ENCODE measurements around the gene VAV2. TPM values are rescaled to one million over a fixed set of nuclear protein-coding genes. Genes with fewer than 3 reads are reported as not detected.
"Not testable (repeated sequence)": the region's sequence is repeated elsewhere in the genome, so short reads cannot be mapped to it uniquely, and the experiment has no call there.

Gene VAV2
- total RNA-seq, 2 experiments from 2014 or later: 5.1 to 5.5 TPM

GRCh38 chr9:133758228-133758627 lies 233.9 kb downstream of the VAV2 start:
- H3K27me3 Mint-ChIP-seq: peaks cover 10% of the 10 kb centered on the region
- H3K9me3 Mint-ChIP-seq (ENCODE audit: low read depth): no peaks in the 10 kb centered on the region
- CTCF ChIA-PET: no interaction called here
- H3K36me3 Mint-ChIP-seq: no peaks in the 10 kb centered on the region
- no peak overlapping the region for H3K4me3 Mint-ChIP-seq
- DNase-seq: peak; percentile 22
- no peak for ATAC-seq
- no peak overlapping the region for H3K27ac Mint-ChIP-seq
- H3K4me1 Mint-ChIP-seq: no peaks in the 10 kb centered on the region

GRCh38 chr9:133754688-133755227 lies 237.4 kb downstream of the VAV2 start:
- CTCF ChIA-PET: interaction anchor here (1.4 kb wide), 1 partner anchor 12 kb away, joined by 5 read pairs; no protein-coding TSS in a partner anchor
- H3K4me1 Mint-ChIP-seq: peaks cover 4% of the 10 kb centered on the region
- ATAC-seq (no peak), DNase-seq (no peak)
- peaks cover 30% of the 10 kb centered on the region for H3K27me3 Mint-ChIP-seq
- no peaks in the 10 kb centered on the region for H3K9me3 Mint-ChIP-seq (ENCODE audit: low read depth)
- H3K36me3 Mint-ChIP-seq: no peaks in the 10 kb centered on the region
- no peak overlapping the region for H3K27ac Mint-ChIP-seq
- H3K4me3 Mint-ChIP-seq: no peak overlapping the region

- Mint-ChIP-seq H3K4me1 (peaks cover 4% of the 10 kb centered on the region), H3K27ac (no peak overlapping the region), H3K36me3 (no peaks in the 10 kb centered on the region), H3K4me3 (no peak overlapping the region), H3K27me3 (peaks cover 35% of the 10 kb centered on the region), H3K9me3 (ENCODE audit: low read depth) (no peaks in the 10 kb centered on the region)
- CTCF ChIA-PET: interaction anchor here (1.4 kb wide), 1 partner anchor 12 kb away, joined by 5 read pairs; no protein-coding TSS in a partner anchor
- DNase-seq (no peak), ATAC-seq (no peak)
These were observed 237.9 kb downstream of the VAV2 start for GRCh38 chr9:133754187-133754586.

- ATAC-seq: no peak
These were observed 239.2 kb downstream of the VAV2 start for GRCh38 chr9:133752739-133753446.

GRCh38 chr9:133750982-133751649 lies 241.0 kb downstream of the VAV2 start:
- Mint-ChIP-seq H3K36me3 (no peaks in the 10 kb centered on the region), H3K27me3 (peaks cover 54% of the 10 kb centered on the region), H3K9me3 (ENCODE audit: low read depth) (no peaks in the 10 kb centered on the region), H3K4me3 (no peak overlapping the region), H3K27ac (no peak overlapping the region), H3K4me1 (peaks cover 4% of the 10 kb centered on the region)
- DNase-seq (peak; percentile 38), ATAC-seq (no peak)
- CTCF ChIA-PET: interaction anchor here (2.2 kb wide), 1 partner anchor 8 kb away, joined by 6 read pairs; no protein-coding TSS in a partner anchor

More at GRCh38 chr9:133752739-133753446, 239.2 kb downstream of the VAV2 start:
- H3K9me3 Mint-ChIP-seq (ENCODE audit: low read depth): no peaks in the 10 kb centered on the region
- no peak overlapping the region for H3K4me3 Mint-ChIP-seq
- DNase-seq: peak; percentile 23
- H3K36me3 Mint-ChIP-seq: no peaks in the 10 kb centered on the region
- no peak overlapping the region for H3K27ac Mint-ChIP-seq
- peaks cover 4% of the 10 kb centered on the region for H3K4me1 Mint-ChIP-seq
- peaks cover 44% of the 10 kb centered on the region for H3K27me3 Mint-ChIP-seq
- CTCF ChIA-PET: interaction anchor here (0.9 to 2.2 kb wide), 2 partner anchors 10 to 30 kb away, joined by 3 to 6 read pairs; no protein-coding TSS in a partner anchor

GRCh38 chr9:133747309-133747708 lies 244.8 kb downstream of the VAV2 start:
- peaks cover 44% of the 10 kb centered on the region for H3K27me3 Mint-ChIP-seq
- no peaks in the 10 kb centered on the region for H3K4me1 Mint-ChIP-seq
- H3K36me3 Mint-ChIP-seq: no peaks in the 10 kb centered on the region
- no peaks in the 10 kb centered on the region for H3K9me3 Mint-ChIP-seq (ENCODE audit: low read depth)
- ATAC-seq: no peak
- H3K27ac Mint-ChIP-seq: no peak overlapping the region
- CTCF ChIA-PET: no interaction called here
- no peak for DNase-seq
- no peak overlapping the region for H3K4me3 Mint-ChIP-seq

GRCh38 chr9:133744528-133744927 lies 247.6 kb downstream of the VAV2 start:
- H3K4me1 Mint-ChIP-seq; DNase-seq; H3K9me3 Mint-ChIP-seq (ENCODE audit: low read depth); CTCF ChIA-PET; H3K4me3 Mint-ChIP-seq; H3K36me3 Mint-ChIP-seq; H3K27ac Mint-ChIP-seq; ATAC-seq: not testable (repeated sequence)
- H3K27me3 Mint-ChIP-seq: peaks cover 28% of the 10 kb centered on the region

- Mint-ChIP-seq H3K4me1 (no peaks in the 10 kb centered on the region), H3K4me3 (no peak overlapping the region), H3K27ac (no peak overlapping the region), H3K27me3 (peaks cover 17% of the 10 kb centered on the region), H3K9me3 (ENCODE audit: low read depth) (no peaks in the 10 kb centered on the region), H3K36me3 (no peaks in the 10 kb centered on the region)
- CTCF ChIA-PET: interaction anchor here (0.6 to 1.9 kb wide), 30 partner anchors 9 to 251 kb away, joined by 3 to 16 read pairs (median 4); no protein-coding TSS in a partner anchor
- DNase-seq (peak; percentile 80), ATAC-seq (peak; percentile 75)
These were observed 249.2 kb downstream of the VAV2 start for GRCh38 chr9:133742849-133743444.

GRCh38 chr9:133742251-133742650 lies 249.9 kb downstream of the VAV2 start:
- H3K4me3 Mint-ChIP-seq: no peak overlapping the region
- no peak for DNase-seq
- peaks cover 12% of the 10 kb centered on the region for H3K27me3 Mint-ChIP-seq

GRCh38 chr9:133741716-133742115 lies 250.4 kb downstream of the VAV2 start:
- no peaks in the 10 kb centered on the region for H3K9me3 Mint-ChIP-seq (ENCODE audit: low read depth)
- no peak for ATAC-seq
- CTCF ChIA-PET: interaction anchor here (0.9 to 1.9 kb wide), 9 partner anchors 9 to 252 kb away, joined by 3 to 16 read pairs (median 3); no protein-coding TSS in a partner anchor
- H3K27ac Mint-ChIP-seq: no peak overlapping the region
- no peak for DNase-seq
- no peaks in the 10 kb centered on the region for H3K4me1 Mint-ChIP-seq
- H3K27me3 Mint-ChIP-seq: peaks cover 9% of the 10 kb centered on the region
- H3K36me3 Mint-ChIP-seq: no peaks in the 10 kb centered on the region
- no peak overlapping the region for H3K4me3 Mint-ChIP-seq

More at GRCh38 chr9:133742251-133742650, 249.9 kb downstream of the VAV2 start:
- ATAC-seq: no peak
- Mint-ChIP-seq H3K9me3 (ENCODE audit: low read depth) (no peaks in the 10 kb centered on the region), H3K36me3 (no peaks in the 10 kb centered on the region), H3K27ac (no peak overlapping the region), H3K4me1 (no peaks in the 10 kb centered on the region)
- CTCF ChIA-PET: interaction anchor here (0.7 to 1.9 kb wide), 21 partner anchors 8 to 251 kb away, joined by 3 to 16 read pairs (median 5); no protein-coding TSS in a partner anchor

- Mint-ChIP-seq H3K9me3 (ENCODE audit: low read depth) (no peaks in the 10 kb centered on the region), H3K4me3 (no peak overlapping the region), H3K27me3 (peaks cover 6% of the 10 kb centered on the region), H3K27ac (no peak overlapping the region), H3K4me1 (no peaks in the 10 kb centered on the region), H3K36me3 (no peaks in the 10 kb centered on the region)
- CTCF ChIA-PET: interaction anchor here (1.3 kb wide), 1 partner anchor 8 kb away, joined by 3 read pairs; no protein-coding TSS in a partner anchor
- ATAC-seq: no peak
- no peak for DNase-seq
These were observed 251.2 kb downstream of the VAV2 start for GRCh38 chr9:133740911-133741310.

- DNase-seq (peak; percentile 36), ATAC-seq (no peak)
- Mint-ChIP-seq H3K9me3 (ENCODE audit: low read depth) (no peaks in the 10 kb centered on the region), H3K4me1 (no peaks in the 10 kb centered on the region), H3K36me3 (no peaks in the 10 kb centered on the region), H3K27ac (no peak overlapping the region), H3K27me3 (peaks cover 4% of the 10 kb centered on the region), H3K4me3 (no peak overlapping the region)
- CTCF ChIA-PET: interaction anchor here (1.0 to 1.4 kb wide), 2 partner anchors 136 to 230 kb away, joined by 3 read pairs; no protein-coding TSS in a partner anchor
These were observed 252.5 kb downstream of the VAV2 start for GRCh38 chr9:133739408-133740280.

All from activated CD8-positive, alpha-beta memory T cell treated with anti-CD3 and anti-CD28 coated beads, Interleukin-2, amount 10 ng/mL, durations not matched to agents 7 days and 5 days (primary cell).